Testis (tissue), 2 donors: ENCODE data around the gene ARHGAP23.

Experiments used
- POLR2A ChIP-seq: fragments of 450-650 bp; IDR thresholded peaks from one replicate; pipeline ENCODE4 v1.6.1; 2017; ENCODE audit warnings: antibody characterized with exemption, mild to moderate bottlenecking, moderate library complexity
- TF ChIP-seq, protein P1 (sequence below), 3 experiments: fragments of 450-650 bp in 2 of 3; fragments of 200-600 bp in 1 of 3; sonication (generic) in 1 of 3; IDR thresholded peaks; one replicate each; pipeline ENCODE4 v1.5.1; 2016 to 2019; ENCODE audit warnings: antibody characterized with exemption in 3 of 3, mild to moderate bottlenecking in 2 of 3, moderate library complexity in 1 of 3

DNA sequence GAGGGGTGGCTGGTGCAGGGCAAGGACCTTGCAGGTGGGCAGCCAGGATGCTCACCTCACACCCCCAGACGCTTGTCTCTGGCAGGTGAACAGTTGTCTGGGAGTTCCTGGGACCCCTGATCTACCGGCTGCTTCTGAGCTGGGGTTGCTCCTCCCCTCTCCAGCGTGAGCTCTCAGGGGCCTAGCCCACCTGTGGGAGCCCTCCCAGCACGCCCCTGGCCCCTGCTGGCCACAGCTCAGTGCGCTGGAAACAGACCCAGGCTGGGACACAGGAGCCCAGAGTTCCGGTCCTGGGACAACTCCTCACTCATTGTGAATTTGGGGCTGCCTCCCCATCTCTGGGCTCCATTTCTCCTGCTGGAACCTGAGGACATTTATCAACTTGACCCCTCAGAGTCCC is 30.3 kb downstream of the ARHGAP23 start:
- TF ChIP-seq, protein P1, sequence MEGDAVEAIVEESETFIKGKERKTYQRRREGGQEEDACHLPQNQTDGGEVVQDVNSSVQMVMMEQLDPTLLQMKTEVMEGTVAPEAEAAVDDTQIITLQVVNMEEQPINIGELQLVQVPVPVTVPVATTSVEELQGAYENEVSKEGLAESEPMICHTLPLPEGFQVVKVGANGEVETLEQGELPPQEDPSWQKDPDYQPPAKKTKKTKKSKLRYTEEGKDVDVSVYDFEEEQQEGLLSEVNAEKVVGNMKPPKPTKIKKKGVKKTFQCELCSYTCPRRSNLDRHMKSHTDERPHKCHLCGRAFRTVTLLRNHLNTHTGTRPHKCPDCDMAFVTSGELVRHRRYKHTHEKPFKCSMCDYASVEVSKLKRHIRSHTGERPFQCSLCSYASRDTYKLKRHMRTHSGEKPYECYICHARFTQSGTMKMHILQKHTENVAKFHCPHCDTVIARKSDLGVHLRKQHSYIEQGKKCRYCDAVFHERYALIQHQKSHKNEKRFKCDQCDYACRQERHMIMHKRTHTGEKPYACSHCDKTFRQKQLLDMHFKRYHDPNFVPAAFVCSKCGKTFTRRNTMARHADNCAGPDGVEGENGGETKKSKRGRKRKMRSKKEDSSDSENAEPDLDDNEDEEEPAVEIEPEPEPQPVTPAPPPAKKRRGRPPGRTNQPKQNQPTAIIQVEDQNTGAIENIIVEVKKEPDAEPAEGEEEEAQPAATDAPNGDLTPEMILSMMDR (IDR thresholded peaks at IDR 0.05): no peak
- TF ChIP-seq POLR2A: no peak
